HL-60/S4 (cell line): ENCODE data around the gene MCM3.

ENCODE experiments used
- in situ Hi-C: fragments of 300-500 bp; cut with MboI; formaldehyde crosslinking; loops from 2 replicates; pipeline ENCODE4 v1.14.3; 2022; ENCODE audit warnings: low sequenced_read_pairs

MCM3 gene

GRCh38 chr6:52284460-52285176, at the start of gene MCM3:
Gene MCM3 (minus strand): TSS chr6:52284742. CDS start chr6:52284674, 68 bp downstream.
- in situ Hi-C loops = loop anchor here (5.0 kb wide), 1 partner anchor 113 kb away; no protein-coding TSS in a partner anchor

- in situ Hi-C loops = no loop called here
Measured at GRCh38 chr6:52333840-52334200, 49.3 kb upstream of the MCM3 start.

GRCh38 chr6:52331793-52332457, 47.4 kb upstream of the MCM3 start:
- in situ Hi-C loops = no loop called here

GRCh38 chr6:52330470-52330869, 45.9 kb upstream of the MCM3 start:
- in situ Hi-C loops = no loop called here

- in situ Hi-C loops = no loop called here
Measured at GRCh38 chr6:52328729-52329128, 44.2 kb upstream of the MCM3 start.

- in situ Hi-C loops = no loop called here
Measured at GRCh38 chr6:52328303-52328662, 43.7 kb upstream of the MCM3 start.

- in situ Hi-C loops = no loop called here
Measured at GRCh38 chr6:52326540-52327364, 42.2 kb upstream of the MCM3 start.

GRCh38 chr6:52325695-52326471, 41.3 kb upstream of the MCM3 start:
- in situ Hi-C loops = no loop called here

GRCh38 chr6:52324189-52324588, 39.6 kb upstream of the MCM3 start:
- in situ Hi-C loops = no loop called here

GRCh38 chr6:52317841-52318581, 33.5 kb upstream of the MCM3 start:
- in situ Hi-C loops = no loop called here

- in situ Hi-C loops = no loop called here
Measured at GRCh38 chr6:52317211-52317610, 32.7 kb upstream of the MCM3 start.

GRCh38 chr6:52314752-52315151, 30.2 kb upstream of the MCM3 start:
- in situ Hi-C loops = no loop called here

GRCh38 chr6:52312461-52312860, 27.9 kb upstream of the MCM3 start:
- in situ Hi-C loops = no loop called here

GRCh38 chr6:52310932-52311331, 26.4 kb upstream of the MCM3 start:
- in situ Hi-C loops = no loop called here

GRCh38 chr6:52307900-52308372, 23.4 kb upstream of the MCM3 start:
- in situ Hi-C loops = no loop called here

- in situ Hi-C loops = no loop called here
Measured at GRCh38 chr6:52306972-52307870, 22.7 kb upstream of the MCM3 start.

- in situ Hi-C loops = no loop called here
Measured at GRCh38 chr6:52305948-52306767, 21.6 kb upstream of the MCM3 start.

GRCh38 chr6:52305411-52305810, 20.9 kb upstream of the MCM3 start:
- in situ Hi-C loops = no loop called here
